Measurements from ENCODE around the gene TSPAN18.

- TF ChIP-seq CTCF (IDR thresholded peaks at IDR 0.05; ENCODE audit: low read depth, low read length) (no peak), EZH2phosphoT487 (IDR thresholded peaks at IDR 0.05; ENCODE audit: low read depth) (no peak)
These were observed 38.9 kb downstream of the TSPAN18 start for GRCh38 chr11:44765676-44766075.

Measured in OCI-LY3 (cell line).